Keratinocyte (primary cell): ENCODE measurements around the gene PNMT. TPM values are rescaled to one million over a fixed set of nuclear protein-coding genes. Genes with fewer than 3 reads are reported as not detected.

ENCODE experiments used
- DNase-seq: peaks from one replicate; pipeline ENCODE4 v3.0.0-alpha.2; 2011; ENCODE audit warnings: low read depth, missing footprints, low spot score
- FAIRE-seq: peaks from 2 replicates; lab custom pipeline; 2011; peaks lifted over from hg19 to GRCh38; lab: Jason Lieb, UNC
- H2AFZ ChIP-seq: 2 replicates; pipeline ENCODE4 v1.6.0; 2012; ENCODE audit warnings: low read length, control low read depth, inconsistent platforms; ENCODE audit not compliant: control insufficient read depth
- H3K27ac ChIP-seq: 2 replicates; pipeline ENCODE4 v1.5.1; 2011; ENCODE audit warnings: low read length; ENCODE audit not compliant: control insufficient read depth, insufficient read depth
- H3K27me3 ChIP-seq: 3 replicates; pipeline ENCODE4 v1.6.0; 2011; ENCODE audit warnings: low read length; ENCODE audit not compliant: control insufficient read depth, insufficient read depth; ENCODE audit errors: extremely low read depth
- H3K36me3 ChIP-seq, 2 experiments: 2 replicates in 1 of 2; 3 replicates in 1 of 2; pipeline ENCODE4 v1.5.1; 2011; ENCODE audit warnings: low read length in 2 of 2, mild to moderate bottlenecking in 1 of 2; ENCODE audit not compliant: control insufficient read depth in 2 of 2, insufficient read depth in 2 of 2; ENCODE audit errors: extremely low read depth in 1 of 2
- H3K4me1 ChIP-seq: 3 replicates; pipeline ENCODE4 v1.5.1; 2011; ENCODE audit warnings: low read length; ENCODE audit not compliant: control insufficient read depth, insufficient read depth; ENCODE audit errors: extremely low read depth
- H3K4me2 ChIP-seq: 3 replicates; pipeline ENCODE4 v1.6.0; 2011; ENCODE audit warnings: low read depth, low read length; ENCODE audit not compliant: control insufficient read depth, insufficient read depth; ENCODE audit errors: extremely low read depth
- H3K4me3 ChIP-seq, 3 experiments: fragments of 200-600 bp in 1 of 3; sonication (generic) in 1 of 3; 2 replicates in 2 of 3; 3 replicates in 1 of 3; pipeline ENCODE4 v1.5.1; 2011 to 2016; ENCODE audit warnings: low read length in 3 of 3, mild to moderate bottlenecking in 3 of 3, control low read depth in 2 of 3, inconsistent platforms in 1 of 3, low read depth in 1 of 3, mixed read lengths in 1 of 3, mixed run types in 1 of 3, moderate library complexity in 1 of 3; ENCODE audit not compliant: control insufficient read depth in 2 of 3, insufficient read depth in 2 of 3; ENCODE audit errors: extremely low read depth in 1 of 3
- H3K79me2 ChIP-seq: 2 replicates; pipeline ENCODE4 v1.6.0; 2012; ENCODE audit warnings: low read length; ENCODE audit not compliant: control insufficient read depth, insufficient read depth
- H3K9ac ChIP-seq: 3 replicates; pipeline ENCODE4 v1.6.0; 2011; ENCODE audit warnings: low read length; ENCODE audit not compliant: control insufficient read depth, insufficient read depth; ENCODE audit errors: extremely low read depth
- H3K9me1 ChIP-seq: 3 replicates; pipeline ENCODE4 v1.6.0; 2011; ENCODE audit warnings: low read length; ENCODE audit not compliant: control insufficient read depth, insufficient read depth; ENCODE audit errors: extremely low read depth
- H3K9me3 ChIP-seq: 2 replicates; pipeline ENCODE4 v1.5.1; 2012; ENCODE audit warnings: low read depth, low read length; ENCODE audit not compliant: control insufficient read depth
- H4K20me1 ChIP-seq: 3 replicates; pipeline ENCODE4 v1.6.0; 2011; ENCODE audit warnings: low read length; ENCODE audit not compliant: control insufficient read depth, insufficient read depth; ENCODE audit errors: extremely low read depth
- EZH2 ChIP-seq: IDR thresholded peaks from one replicate; pipeline ENCODE4 v1.6.1; 2012; ENCODE audit warnings: inconsistent platforms, mild to moderate bottlenecking, low read length, moderate library complexity
- dilution Hi-C: fragments of 300-500 bp; cut with MboI; formaldehyde crosslinking; loops from one replicate; pipeline ENCODE4 v1.7.0; 2020; ENCODE audit warnings: low sequenced_read_pairs; ENCODE audit not compliant: extremely low pct_ligation_motif_present
- polyA plus RNA-seq, 5 experiments: library from polyadenylated mRNA; depleted of rRNA in 3 of 5; stranded (reverse) in 3 of 5; stranded (forward) in 1 of 5; unstranded in 1 of 5; fragments of >200 nt; gene quantifications; 1 replicate in 1 of 5; 2 replicates in 3 of 5; 3 replicates in 1 of 5; pipeline versions ENCODE4 v1.2.1 to v1.2.3, GENCODE V29; 2011 to 2012; ENCODE audit warnings: missing spikeins in 2 of 5, low read depth in 1 of 5, low replicate concordance in 1 of 5
- TF ChIP-seq, protein P1 (sequence below), 3 experiments: IDR thresholded peaks in 1 of 3; conservative IDR thresholded peaks in 1 of 3; optimal IDR thresholded peaks in 1 of 3; 2 replicates in 2 of 3; 3 replicates in 1 of 3; pipeline versions ENCODE3 to v1.5.1; 2011; ENCODE audit warnings: low read length in 3 of 3, mild to moderate bottlenecking in 3 of 3, moderate library complexity in 2 of 3, control low read depth in 1 of 3, inconsistent platforms in 1 of 3; ENCODE audit not compliant: insufficient read depth in 2 of 3; ENCODE audit errors: extremely low read depth in 1 of 3

Gene PNMT
- polyA plus RNA-seq, 1 donor (not counting 4 experiments of a cell fraction or from before 2014, with no cell fraction given) = not detected

DNA sequence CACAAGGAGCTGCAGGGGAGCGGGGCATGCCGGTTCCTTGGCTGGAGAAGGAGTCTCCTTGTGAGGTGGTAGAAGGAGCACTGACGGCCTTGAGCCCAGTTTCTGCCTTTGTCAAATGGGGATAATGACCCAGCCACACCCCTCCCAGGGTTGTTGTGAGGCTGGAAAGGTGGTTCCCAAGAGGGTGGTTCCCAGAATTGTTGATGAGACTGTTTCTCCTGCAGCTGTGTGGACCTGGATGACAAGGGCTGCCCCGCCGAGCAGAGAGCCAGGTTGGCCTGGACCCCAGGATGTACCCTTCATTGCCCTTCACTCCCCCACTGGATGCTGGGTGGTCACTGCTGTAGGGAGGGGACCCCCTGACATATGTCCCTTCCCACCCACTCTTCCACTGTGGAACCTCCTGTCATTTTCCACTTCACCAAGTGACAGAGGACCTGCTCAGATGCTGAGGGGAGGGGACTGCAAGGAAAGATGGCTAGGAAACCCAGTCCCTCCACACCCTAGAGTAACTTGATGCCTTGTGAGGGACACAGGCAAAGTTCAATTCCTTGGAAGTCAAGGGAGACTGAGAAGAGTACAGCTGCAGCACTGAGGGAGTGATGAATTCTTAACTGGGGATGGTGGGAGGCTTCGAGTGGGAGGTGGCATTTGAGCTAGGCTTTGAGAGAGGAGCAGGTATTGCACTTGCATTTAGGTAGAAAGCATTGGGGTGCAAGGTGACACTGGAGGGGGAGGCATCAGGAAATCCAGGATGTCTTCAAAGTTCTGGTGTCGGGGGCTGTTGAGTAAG is 51.5 kb downstream of the PNMT start:
- no peak for DNase-seq
- H3K27ac ChIP-seq = no peak overlapping the region
- no peaks in the 10 kb centered on the region for H4K20me1 ChIP-seq
- TF ChIP-seq, protein P1, sequence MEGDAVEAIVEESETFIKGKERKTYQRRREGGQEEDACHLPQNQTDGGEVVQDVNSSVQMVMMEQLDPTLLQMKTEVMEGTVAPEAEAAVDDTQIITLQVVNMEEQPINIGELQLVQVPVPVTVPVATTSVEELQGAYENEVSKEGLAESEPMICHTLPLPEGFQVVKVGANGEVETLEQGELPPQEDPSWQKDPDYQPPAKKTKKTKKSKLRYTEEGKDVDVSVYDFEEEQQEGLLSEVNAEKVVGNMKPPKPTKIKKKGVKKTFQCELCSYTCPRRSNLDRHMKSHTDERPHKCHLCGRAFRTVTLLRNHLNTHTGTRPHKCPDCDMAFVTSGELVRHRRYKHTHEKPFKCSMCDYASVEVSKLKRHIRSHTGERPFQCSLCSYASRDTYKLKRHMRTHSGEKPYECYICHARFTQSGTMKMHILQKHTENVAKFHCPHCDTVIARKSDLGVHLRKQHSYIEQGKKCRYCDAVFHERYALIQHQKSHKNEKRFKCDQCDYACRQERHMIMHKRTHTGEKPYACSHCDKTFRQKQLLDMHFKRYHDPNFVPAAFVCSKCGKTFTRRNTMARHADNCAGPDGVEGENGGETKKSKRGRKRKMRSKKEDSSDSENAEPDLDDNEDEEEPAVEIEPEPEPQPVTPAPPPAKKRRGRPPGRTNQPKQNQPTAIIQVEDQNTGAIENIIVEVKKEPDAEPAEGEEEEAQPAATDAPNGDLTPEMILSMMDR (optimal IDR thresholded peaks at IDR 0.05 in 1 of 3, IDR thresholded peaks at IDR 0.05 in 1 of 3, conservative IDR thresholded peaks at IDR 0.05 in 1 of 3; ENCODE audit: extremely low read depth in 1 of 3, insufficient read depth in 2 of 3, low read length in 3 of 3) = no peak
- no peak for TF ChIP-seq EZH2
- FAIRE-seq = no peak
- H3K4me1 ChIP-seq = peaks cover 14% of the 10 kb centered on the region
- H3K9me1 ChIP-seq = no peaks in the 10 kb centered on the region
- H2AFZ ChIP-seq = no peak overlapping the region
- H3K4me2 ChIP-seq = no peak overlapping the region
- no peaks in the 10 kb centered on the region for H3K79me2 ChIP-seq
- H3K36me3 ChIP-seq = peaks cover 19% of the 10 kb centered on the region in 2 experiments
- H3K9ac ChIP-seq = no peak overlapping the region
- H3K4me3 ChIP-seq = no peak overlapping the region
- no peaks in the 10 kb centered on the region for H3K27me3 ChIP-seq
- dilution Hi-C loops = no loop called here
- H3K9me3 ChIP-seq = no peaks in the 10 kb centered on the region

Other genes with a start within 250 kb of the PNMT start
- 26.7 to 31.1 TPM (median 27.1 TPM) in 3 replicates for gene MED1, start 217.2 kb upstream of the PNMT start, polyA plus RNA-seq
- 25.7 to 26.6 TPM (median 26.2 TPM) in 3 replicates for gene CDK12, start 207.0 kb upstream of the PNMT start, polyA plus RNA-seq
- not detected in 3 replicates for gene NEUROD2, start 60.5 kb upstream of the PNMT start, polyA plus RNA-seq
- 0.14 to 0.35 TPM (median 0.18 TPM) in 3 replicates for gene PPP1R1B, start 41.5 kb upstream of the PNMT start, polyA plus RNA-seq
- gene STARD3, start 31.3 kb upstream of the PNMT start, polyA plus RNA-seq = 29.0 to 39.6 TPM (median 33.9 TPM) in 3 replicates
- gene TCAP, start 3.1 kb upstream of the PNMT start, polyA plus RNA-seq = 0.06 to 0.26 TPM (median 0.20 TPM) in 3 replicates
- 4.8 to 10.8 TPM (median 5.6 TPM) in 3 replicates for gene PGAP3, start 19.6 kb downstream of the PNMT start, polyA plus RNA-seq
- 21.4 to 35.8 TPM (median 26.9 TPM) in 3 replicates for gene ERBB2, start 31.6 kb downstream of the PNMT start, polyA plus RNA-seq
- 38.4 to 59.0 TPM (median 51.8 TPM) in 3 replicates for gene MIEN1, start 62.1 kb downstream of the PNMT start, polyA plus RNA-seq
- gene GRB7, start 69.5 kb downstream of the PNMT start, polyA plus RNA-seq = 4.0 to 5.3 TPM (median 4.2 TPM) in 3 replicates
- 0.04 TPM in 1 of 3 replicates, not detected in the others for gene IKZF3, start 195.9 kb downstream of the PNMT start, polyA plus RNA-seq
- not detected in 3 replicates for gene ZPBP2, start 199.7 kb downstream of the PNMT start, polyA plus RNA-seq